GM19438 (cell line): ENCODE measurements around the gene PTN.

Source experiments
- ATAC-seq: cut with Tn5 transposase; IDR thresholded peaks from one replicate; pipeline ENCODE4 v1.9.1; 2021; ENCODE audit warnings: low read depth; ENCODE audit not compliant: unreplicated experiment

Gene PTN

DNA sequence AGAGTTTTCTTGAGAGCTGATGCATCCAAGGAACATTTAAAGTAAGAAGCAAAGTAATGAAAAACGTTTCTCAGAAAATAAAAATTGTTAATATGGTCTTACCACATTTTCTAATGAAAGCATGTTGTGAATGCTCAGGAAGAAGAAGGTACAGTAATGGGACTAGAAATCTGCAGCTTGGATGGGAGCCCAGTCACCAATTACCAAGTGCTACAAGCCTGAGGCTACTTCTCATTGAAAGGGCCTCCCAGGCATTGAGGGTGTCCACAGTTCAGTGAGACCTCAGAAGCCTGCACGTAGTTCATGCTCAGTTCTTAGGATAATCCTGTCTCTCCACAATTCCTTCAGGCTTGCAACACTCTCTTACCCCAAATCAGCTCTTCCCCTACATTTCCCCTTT, 17.6 kb downstream of the PTN start:
- no peak for ATAC-seq

DNA sequence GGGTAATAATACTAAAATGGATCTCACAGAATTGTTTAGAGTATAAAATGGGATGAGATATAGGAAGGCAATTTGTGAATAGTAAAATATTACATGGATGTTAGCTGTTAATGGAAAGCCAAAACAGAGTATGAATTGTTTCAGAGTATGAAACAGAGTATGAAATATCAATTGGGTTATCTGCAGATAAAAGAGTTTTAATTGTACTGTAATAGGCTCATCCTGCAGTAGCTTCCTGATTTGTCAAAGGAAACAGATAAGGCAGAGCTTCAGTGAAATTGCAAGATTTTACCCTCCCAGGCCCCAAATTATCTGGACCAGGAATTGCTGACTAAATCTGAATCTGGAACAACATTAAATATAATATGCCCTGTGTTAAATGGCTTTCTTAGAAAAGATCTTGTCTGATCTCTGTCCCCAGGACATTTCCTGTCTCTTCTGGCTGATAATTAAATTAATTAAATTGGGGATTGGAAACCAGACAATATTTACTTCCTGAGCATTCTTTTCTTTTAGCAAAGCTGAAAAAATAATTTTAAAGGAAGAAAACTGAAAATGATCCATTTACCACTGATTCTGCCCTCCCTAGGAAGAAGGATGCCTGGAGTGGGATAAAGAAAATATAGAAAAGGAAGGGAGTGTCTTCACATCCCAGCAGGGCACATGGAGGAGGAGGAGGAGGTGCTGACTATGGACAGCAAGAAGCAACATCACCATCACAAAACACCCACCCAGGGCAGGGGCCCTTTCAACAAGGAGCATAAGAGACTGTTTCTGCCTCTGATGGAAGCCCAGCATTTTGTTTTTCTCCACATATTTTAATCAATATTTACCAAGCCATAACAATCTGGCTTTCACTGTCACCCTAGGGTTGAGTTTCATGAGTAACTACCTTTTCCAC, 18.5 kb downstream of the PTN start:
- no peak for ATAC-seq

DNA sequence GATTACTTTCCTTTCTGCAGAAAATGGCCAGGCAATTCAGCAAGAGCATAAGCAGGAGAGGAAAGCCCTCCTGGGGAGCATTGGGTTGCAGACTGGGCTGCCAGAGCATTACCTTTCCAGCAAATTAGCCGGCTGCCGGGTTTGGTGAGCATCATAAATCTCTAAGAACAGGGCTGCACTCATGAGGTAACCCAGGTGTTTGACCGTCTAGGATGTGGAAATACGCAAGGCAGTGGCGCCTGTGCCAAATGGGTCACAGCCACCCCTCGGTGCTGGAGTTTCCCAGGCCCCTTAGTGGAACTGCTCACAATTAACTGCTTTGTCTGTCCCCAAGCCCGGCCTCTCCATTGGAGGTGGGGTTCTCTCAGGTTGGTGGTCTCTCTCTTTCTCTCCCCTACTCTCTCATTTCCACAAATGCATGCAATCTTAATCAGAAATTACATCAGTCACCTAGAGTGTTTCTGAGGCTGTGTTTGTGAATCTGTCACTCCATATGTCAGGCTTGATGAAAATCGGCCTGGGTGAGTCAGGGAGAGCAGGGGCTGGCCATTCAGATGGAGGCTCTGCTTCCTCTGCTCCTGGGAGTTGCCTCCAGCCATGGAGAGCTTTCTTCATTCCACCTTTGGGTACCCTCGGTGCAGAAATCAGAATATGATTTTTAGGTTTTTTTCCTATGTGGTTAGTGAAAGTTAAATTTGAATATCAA, 26.7 kb downstream of the PTN start:
- no peak for ATAC-seq

DNA sequence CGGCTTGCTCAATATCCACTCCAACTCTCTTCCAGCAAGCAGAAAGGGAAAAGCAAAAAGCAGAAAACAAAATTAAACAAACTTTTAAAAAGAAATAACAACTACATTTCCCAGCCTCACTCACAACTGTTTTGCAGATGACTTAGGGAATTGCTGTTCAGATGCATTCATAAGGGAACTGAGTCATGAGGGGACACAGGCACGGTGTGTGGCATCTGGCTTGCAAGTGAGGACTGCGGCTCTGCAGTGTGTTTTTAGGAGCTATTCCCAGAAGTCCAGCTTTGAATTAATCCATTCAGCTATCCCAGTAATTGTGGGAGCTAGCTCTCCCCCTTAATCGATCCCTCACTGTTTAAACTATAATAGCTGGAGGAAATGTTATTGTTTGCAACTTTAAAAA, 30.3 kb downstream of the PTN start:
- no peak for ATAC-seq

GRCh38 chr7:137306748-137307147, 36.8 kb downstream of the PTN start:
- no peak for ATAC-seq

DNA sequence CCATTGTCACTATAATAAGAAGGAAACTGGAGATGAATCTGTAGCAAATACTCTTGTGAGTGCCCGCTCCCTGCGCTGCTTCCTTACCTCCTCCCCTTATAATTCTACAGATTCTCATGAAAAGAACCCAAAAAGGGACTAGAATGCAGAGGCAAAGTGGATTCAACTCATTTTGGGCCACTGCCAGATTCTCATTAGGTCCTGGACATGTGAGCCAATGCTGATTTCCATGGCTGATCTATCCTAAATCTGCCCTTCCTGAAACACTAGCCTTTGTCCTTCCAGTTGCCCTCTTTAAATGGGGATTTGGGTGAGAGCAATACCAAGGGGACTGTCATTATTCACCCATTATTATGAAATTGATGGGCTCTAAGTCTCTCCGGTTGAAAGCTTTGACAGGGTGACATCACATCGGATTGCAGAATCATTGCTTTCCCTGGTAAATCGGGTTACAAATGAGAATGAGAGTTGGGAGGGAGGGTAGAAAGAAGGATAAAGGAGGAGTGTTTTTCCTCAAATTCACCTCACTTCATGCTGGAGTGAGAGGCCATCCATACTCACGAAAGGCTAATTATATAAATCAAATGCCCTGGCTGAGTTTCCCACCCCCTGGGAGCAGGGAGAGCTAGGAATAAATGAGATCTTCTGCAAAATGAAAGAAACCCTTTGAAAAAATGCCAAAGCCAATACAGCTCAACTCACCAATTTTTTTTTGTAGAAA, 37.5 kb downstream of the PTN start:
- no peak for ATAC-seq

DNA sequence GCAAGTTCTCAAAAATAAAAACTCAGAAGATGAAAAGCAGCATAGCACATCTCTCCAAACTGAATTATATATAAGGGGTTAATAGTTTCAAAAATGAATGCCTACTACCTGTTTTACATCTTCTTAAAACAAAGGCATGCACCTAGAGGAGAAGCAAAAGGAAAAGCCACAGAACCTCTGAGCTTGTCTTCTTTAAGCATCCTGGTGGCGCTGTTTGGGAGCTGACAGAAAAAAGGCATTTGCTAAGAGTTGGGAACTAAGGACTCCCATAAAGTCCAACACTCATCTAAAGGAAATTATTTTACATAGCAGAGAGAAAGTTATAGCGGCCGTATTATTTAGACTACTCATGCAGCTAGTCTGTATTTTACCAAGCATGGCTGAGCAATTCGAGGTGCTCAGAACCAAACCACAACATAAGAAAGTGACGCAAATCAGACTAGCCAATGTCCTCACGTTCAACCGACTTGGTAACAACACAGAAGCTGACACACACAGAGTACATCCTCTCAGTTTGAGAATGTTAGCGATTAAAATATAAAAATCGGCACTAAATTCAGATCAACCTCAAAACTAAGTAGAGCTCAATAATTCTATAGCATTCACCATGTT, 38.8 kb downstream of the PTN start:
- no peak for ATAC-seq

- no peak for ATAC-seq
These were observed 39.4 kb downstream of the PTN start for GRCh38 chr7:137304165-137304564.

- no peak for ATAC-seq
These were observed 41.5 kb downstream of the PTN start for GRCh38 chr7:137302081-137302480.

DNA sequence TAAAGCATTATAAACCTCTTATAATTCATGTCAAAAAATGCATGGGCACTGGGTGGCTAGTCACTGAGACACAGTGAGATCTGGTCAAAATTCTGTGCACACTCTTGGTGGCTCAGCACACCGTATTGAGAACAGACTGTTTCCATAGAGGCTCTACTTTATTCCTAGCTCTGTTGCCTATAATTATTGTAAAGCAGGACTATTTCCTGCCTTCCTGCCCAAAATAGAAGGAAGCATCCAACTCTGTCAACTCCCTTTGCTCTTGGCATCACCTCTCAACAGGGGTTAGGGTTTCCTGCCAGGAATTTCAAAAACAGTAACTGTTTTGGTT, 45.1 kb downstream of the PTN start:
- no peak for ATAC-seq

- ATAC-seq = no peak
These were observed 45.7 kb downstream of the PTN start for GRCh38 chr7:137297551-137298463.

DNA sequence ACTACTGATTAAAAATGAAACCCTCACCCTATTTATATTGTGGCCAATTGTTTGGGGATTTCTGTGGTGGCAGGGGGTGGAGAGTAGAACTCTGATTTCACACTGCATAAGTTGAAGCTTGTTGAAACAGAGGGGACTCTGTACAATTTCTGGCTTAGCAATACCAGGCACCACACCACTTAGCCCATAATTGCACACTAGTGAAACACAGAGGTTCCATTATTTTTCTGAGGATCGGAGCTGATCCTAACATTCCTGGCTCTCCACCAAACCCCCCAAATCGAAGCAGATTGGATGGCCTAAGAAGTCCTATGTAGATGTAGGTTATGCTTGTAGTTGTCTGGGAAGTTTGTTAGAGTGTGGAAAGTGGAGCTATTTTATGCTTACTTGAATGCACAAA, 47.0 kb downstream of the PTN start:
- no peak for ATAC-seq

DNA sequence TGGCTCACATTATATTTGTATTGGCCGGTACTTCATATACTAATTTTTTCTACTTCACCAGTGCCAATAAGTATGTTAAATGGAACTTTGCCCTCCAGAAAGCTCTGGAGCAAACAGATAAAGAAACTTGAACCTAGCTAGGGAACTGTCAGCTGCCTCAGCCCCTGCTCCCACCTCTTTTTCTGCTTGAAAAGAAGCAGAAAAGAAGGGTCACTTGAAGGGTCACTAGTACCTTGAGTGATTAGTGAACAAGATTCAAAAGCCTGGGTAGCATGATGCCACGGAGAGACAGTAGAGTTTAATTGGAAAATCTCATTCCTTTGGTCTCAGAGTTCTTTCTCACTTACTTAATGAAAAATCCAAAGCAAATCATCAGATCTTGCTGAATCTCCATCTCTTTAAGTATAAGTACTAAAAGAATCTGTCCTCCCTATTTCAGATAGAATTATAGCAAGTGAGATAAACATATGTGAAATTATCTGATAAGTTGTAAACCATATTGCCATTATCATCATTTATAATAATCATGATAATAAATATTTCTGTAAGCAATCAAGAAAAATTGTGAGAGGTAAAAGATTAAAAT, 47.7 kb downstream of the PTN start:
- ATAC-seq = no peak

DNA sequence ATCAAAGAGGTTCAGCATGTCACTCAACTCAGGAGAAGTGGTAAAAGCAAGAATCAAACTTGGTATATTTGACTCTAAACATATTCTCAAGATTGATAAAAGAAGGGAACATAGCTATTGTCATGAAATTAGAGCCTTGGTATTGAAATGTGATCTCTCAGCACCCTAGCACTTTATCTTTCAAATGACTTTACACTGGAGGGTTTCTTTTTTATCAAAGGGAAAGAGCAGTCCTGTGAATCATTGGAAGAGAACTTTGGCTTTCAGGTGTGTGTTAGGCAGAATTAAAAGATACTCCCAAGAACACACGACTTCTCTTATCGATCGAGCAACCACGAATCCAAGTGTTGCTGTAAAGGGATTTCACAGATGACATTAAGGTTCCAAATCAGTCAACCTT, 54.4 kb downstream of the PTN start:
- ATAC-seq = no peak

DNA sequence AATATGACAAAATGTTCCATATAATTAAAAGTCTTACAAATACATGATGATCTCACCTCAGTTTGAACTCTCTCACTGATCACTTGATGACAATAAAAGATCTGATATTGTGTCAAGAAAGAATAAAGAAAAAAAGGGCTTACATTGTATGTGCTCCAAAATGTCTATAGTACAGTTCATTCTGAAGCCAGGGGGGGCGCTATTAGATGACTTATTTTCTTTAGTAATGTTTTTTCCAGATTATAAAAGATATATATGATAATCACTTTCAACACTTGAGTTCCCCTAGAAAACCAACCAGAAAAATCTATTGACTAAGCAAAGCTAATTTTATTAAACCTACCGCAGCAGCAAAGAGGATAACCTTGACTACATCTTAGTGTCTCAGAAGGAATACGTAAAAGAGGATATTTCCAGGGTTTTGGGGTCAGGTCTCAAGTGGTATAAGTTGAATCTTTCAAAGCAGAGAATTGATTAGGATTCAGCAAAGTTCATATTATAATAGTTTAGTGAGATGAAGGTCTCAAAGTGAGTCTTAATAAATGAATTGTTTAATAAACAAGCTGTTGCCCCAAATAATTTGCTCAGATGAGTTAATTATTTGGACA, 55.8 kb downstream of the PTN start:
- ATAC-seq = no peak

DNA sequence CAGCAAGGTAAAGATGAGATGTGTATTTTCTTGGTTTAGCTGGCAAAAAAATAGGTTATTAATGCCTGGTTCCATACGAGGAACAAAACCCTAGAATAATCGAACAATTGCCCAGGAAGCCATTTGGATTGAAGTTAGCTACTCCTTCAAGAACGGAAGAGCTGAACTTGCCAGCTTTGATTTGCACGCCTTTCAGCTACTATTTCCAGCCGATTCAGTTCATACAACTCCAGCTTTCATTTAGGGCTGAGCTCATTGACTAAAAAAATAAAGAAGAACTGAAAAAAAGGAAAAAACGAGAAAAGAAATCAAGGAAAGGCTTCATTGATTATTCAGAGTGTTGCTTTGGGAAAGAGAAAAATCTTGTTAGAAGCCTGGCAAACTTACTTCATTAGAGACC, 60.4 kb downstream of the PTN start:
- ATAC-seq = no peak

DNA sequence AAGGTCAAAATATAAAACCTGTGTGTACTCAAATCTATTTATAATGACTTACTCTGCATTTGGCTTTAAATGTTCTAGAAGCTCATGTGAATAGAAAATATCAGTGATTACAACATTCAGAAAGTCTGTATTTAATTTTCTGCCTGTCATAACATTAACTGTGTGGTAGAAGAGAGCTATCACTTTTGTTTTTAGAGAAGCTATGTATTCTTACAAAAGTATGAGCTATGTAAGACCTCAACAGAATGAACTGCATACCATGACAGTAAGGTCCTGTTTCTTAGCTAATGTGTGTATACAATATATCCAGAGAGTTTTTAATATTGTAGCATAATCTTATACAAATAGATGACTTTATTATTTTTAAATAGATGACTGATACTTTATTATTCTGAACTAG, 61.5 kb downstream of the PTN start:
- ATAC-seq = no peak

DNA sequence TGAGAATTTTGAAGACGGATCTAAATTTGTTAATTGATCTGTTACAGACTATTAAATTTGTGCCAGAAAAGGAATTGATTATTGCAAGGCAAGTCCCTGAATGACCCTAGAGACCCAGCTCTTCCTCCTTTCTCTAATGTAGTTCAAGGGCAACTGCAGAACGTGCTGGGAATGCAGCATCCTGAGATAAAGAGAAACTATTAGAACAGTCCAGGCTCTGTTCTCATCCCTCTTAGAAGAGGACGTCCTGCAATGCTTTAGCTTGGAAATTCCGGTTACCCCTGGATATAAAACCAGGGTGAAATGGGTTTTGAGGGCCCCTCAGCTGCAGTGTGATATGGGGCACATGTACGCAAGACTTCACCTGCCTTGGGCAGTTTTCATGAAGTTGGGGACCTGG, 67.3 kb downstream of the PTN start:
- no peak for ATAC-seq

- ATAC-seq = no peak
These were observed 71.3 kb downstream of the PTN start for GRCh38 chr7:137272249-137272648.
